OCI-M2 (cell line): ENCODE results near the gene GLIS2.

Source experiments
- DNase-seq: peaks from one replicate; lab custom pipeline; 2025; ENCODE audit not compliant: unreplicated experiment; lab: John Stamatoyannopoulos, UW

Gene GLIS2

GRCh38 chr16:4369007-4369733, 53.3 kb downstream of the GLIS2 start:
- no peak for DNase-seq

- DNase-seq: no peak
These were observed 54.3 kb downstream of the GLIS2 start for GRCh38 chr16:4370151-4370550.

DNA sequence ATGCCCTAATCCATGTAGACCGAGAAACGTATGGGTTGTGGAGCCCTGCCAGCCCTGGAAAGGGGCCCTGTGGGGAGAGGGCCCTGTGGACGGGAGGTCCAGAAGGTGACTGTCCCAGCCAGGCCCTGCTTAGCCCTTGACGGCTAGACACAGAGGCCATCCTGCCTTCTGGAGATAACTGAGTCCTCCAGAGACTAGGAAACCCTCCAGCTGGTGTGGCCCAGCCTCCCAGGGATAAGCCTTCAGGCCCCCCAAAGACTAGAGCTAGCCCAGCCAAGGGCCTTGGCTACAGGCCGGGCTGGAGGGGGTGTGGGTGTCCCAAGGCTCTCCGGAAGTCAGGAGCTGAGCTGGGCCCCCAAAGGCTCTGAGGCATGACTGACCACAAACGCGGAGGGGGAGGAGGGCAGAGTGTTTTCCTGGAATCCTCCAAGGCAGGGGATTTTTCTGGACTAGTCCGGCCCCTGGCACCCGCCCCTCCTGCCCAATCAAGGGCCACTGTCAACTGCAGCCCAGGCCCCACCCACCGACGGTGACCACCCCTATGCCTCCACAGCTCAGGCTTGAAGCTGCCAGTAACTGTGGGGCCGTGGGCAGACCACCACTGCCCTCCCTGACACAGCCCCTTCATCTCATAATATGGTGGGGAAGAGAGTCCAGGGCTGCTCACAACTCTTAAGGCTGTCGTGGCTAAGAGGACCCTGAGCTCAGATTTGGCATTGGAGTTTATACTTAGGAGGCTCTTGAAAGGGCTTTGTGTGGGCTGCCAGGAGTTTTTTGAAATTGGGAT, 54.9 kb downstream of the GLIS2 start:
- no peak for DNase-seq

GRCh38 chr16:4371357-4372000, 55.6 kb downstream of the GLIS2 start, which contains the start of gene VASN:
TSS of gene VASN (plus strand) at chr16:4371848. CDS start at chr16:4380878, 9,030 bp downstream.
- DNase-seq: no peak

DNA sequence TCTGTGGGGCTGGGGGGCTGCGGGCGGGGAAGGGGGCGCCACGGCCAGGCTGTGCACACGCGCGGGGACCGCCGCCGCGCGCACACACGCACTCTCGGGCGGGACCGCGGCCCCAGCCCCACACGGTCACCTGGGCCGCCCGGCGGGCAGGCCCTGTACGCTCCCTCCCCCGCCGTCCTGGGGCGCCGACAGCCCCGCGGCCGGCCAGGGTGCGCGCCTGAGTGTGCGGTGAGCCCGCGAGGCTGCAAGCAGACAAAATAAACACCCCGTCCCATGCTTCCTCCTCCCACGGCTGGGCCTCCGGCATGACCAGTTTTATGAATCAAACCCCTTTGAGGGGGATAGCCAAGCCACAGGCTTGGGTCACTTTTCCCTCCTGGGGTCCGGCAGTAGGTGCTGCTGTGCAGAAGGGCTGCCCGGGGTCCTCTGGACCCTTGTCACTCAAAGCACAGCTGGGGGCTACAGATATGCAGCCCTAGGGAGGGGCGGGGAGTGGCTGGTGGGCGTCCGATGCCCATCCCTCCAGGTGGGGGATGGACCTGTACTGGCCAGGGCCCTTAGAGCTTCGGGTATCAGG, 56.2 kb downstream of the GLIS2 start:
- no peak for DNase-seq

DNA sequence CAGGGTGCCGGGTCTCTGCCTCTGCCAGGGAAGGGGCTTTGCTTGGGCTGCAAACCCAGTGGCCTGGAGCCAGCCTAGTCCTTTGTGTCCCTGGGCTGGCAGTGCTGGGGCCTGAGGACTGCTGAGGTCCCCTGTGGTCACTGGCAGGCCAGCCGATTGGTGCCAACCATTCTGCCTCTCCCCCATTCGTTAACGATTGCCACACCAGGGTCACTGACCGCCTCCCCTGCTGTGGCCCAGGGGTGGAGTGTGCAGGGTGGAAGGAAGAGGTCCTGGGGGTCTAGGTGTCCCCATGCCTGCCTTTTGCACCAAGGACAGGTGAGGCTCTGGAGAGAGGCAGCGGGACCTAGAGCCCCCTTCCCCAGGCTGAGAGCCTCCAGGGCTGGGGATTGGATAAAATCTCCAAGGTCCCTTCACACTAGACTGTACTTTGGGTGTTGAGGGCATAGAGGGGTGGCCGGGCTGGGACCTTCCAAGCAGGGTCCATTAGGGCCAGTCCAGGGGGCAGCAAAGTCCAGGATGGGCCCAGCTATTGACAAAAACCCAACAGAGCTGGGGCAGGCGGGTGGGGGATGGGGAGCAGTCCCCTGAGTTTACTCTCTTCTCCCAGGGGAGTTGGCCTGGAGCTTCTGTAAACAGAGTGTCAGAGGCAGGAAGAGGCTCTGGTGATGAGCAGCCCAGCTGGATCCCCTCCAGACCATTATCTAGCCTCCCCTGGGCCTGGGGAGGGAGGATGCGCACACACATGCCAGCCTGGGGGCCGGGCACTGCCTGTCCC, 56.9 kb downstream of the GLIS2 start:
- DNase-seq: no peak

DNA sequence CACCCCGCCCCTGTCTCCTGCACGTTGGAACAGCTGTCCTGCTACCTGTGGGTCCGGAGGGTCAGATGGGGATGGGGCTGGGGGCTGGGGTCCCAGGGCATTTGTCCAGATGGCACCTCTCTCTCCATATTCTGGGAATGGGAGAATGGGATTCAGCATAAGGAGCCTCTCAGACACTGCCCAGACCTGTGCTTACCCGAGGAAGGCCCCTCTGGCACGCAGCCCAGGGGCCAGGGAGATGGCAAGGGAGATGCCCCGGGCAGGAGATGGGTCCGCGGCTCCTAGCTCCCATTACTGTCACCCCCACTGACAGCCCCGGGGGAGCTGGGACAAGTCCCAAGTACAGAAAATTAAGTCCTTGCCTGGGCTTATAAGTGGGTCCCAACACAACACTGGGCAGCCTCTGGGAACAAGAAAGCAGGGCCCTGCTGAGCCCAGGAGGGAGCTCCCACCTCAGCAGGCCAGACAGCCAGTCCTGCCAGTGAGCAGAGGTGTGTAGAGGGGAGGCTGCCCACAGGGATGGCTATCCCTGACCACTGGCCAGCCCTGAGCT, 57.6 kb downstream of the GLIS2 start:
- DNase-seq: no peak

- DNase-seq: no peak
These were observed 58.3 kb downstream of the GLIS2 start for GRCh38 chr16:4373909-4374742.

GRCh38 chr16:4375717-4376116, 59.9 kb downstream of the GLIS2 start:
- DNase-seq: no peak

- DNase-seq: no peak
These were observed 60.4 kb downstream of the GLIS2 start for GRCh38 chr16:4376126-4376892.

- no peak for DNase-seq
These were observed 61.2 kb downstream of the GLIS2 start for GRCh38 chr16:4376893-4377572.

GRCh38 chr16:4377573-4378154, 61.8 kb downstream of the GLIS2 start:
- no peak for DNase-seq

- no peak for DNase-seq
These were observed 62.3 kb downstream of the GLIS2 start for GRCh38 chr16:4378161-4378666.

GRCh38 chr16:4378999-4379690, 63.3 kb downstream of the GLIS2 start:
- DNase-seq: no peak

GRCh38 chr16:4380119-4381063, 64.5 kb downstream of the GLIS2 start:
- DNase-seq: no peak
